PC-3 (cell line): ENCODE data around the gene SH3RF3. TPM values are rescaled to one million over a fixed set of nuclear protein-coding genes. Genes with fewer than 3 reads are reported as not detected.

Experiments used
- ATAC-seq: fragments of 200-7000 bp; cut with Tn5 transposase; 2 replicates; pipeline ENCODE4 v1.9.1; 2020; ENCODE audit warnings: mild to moderate bottlenecking, moderate library complexity
- Bru-seq: library from RNA; stranded (reverse); fragments of 400-500 nt; gene quantifications from one replicate; lab custom pipeline; 2021; lab: Mats Ljungman, UMichigan
- BruChase-seq, 2 experiments: library from RNA; stranded (reverse); fragments of 400-500 nt; gene quantifications; one replicate each; lab custom pipeline; 2021; lab: Mats Ljungman, UMichigan
- BruUV-seq: library from RNA; stranded (reverse); fragments of 400-500 nt; replicated peaks from 2 replicates; lab custom pipeline; 2021; lab: Mats Ljungman, UMichigan
- CTCF ChIA-PET: fragments of 300-600 bp; sonication (Branson Sonifier 250); formaldehyde crosslinking; loops from one replicate; lab custom pipeline; 2022; ENCODE audit warnings: antibody characterized with exemption; lab: Charles Lee
- POLR2A ChIA-PET: fragments of 300-600 bp; sonication (Branson Sonifier 250); formaldehyde crosslinking; loops from one replicate; lab custom pipeline; 2022; ENCODE audit warnings: antibody characterized with exemption; ENCODE audit not compliant: unreplicated experiment; lab: Charles Lee
- DNase-seq: peaks from one replicate; pipeline ENCODE4 v3.0.0-alpha.2; 2015
- H2AFZ ChIP-seq: fragments of 300-600 bp; sonication (generic); 2 replicates; pipeline ENCODE4 v1.6.0; 2016; ENCODE audit warnings: antibody characterized with exemption, low read length
- H3F3A ChIP-seq: fragments of 300-600 bp; sonication (generic); one replicate; pipeline ENCODE4 v1.6.0; 2017; ENCODE audit warnings: antibody characterized with exemption, low read length, control low read depth, mild to moderate bottlenecking; ENCODE audit not compliant: unreplicated experiment
- H3K27ac ChIP-seq: fragments of 300-600 bp; sonication (generic); 2 replicates; pipeline ENCODE4 v1.5.1; 2016; ENCODE audit warnings: mild to moderate bottlenecking, low read length
- H3K27me3 ChIP-seq: fragments of 300-600 bp; sonication (generic); 2 replicates; pipeline ENCODE4 v1.6.1; 2016; ENCODE audit warnings: low read length, mixed read lengths
- H3K36me3 ChIP-seq: fragments of 300-600 bp; sonication (generic); 2 replicates; pipeline ENCODE4 v1.6.1; 2016; ENCODE audit warnings: low read depth, mixed run types, low read length, mixed read lengths
- H3K4me1 ChIP-seq: fragments of 300-600 bp; sonication (generic); 2 replicates; pipeline ENCODE4 v1.5.1; 2016; ENCODE audit warnings: low read length; ENCODE audit not compliant: insufficient read depth
- H3K4me2 ChIP-seq: fragments of 300-600 bp; sonication (generic); 2 replicates; pipeline ENCODE4 v1.6.0; 2016; ENCODE audit warnings: low read length
- H3K4me3 ChIP-seq: fragments of 300-600 bp; sonication (generic); 2 replicates; pipeline ENCODE4 v1.5.1; 2016; ENCODE audit warnings: mild to moderate bottlenecking, low read length, mixed read lengths
- H3K79me2 ChIP-seq: fragments of 300-600 bp; sonication (generic); 2 replicates; pipeline ENCODE4 v1.6.1; 2017; ENCODE audit warnings: low read length, mixed read lengths
- H3K9ac ChIP-seq: fragments of 300-600 bp; sonication (generic); 2 replicates; pipeline ENCODE4 v1.6.0; 2016; ENCODE audit warnings: mild to moderate bottlenecking, low read length
- H3K9me2 ChIP-seq: fragments of 300-600 bp; sonication (generic); replicated peaks from 2 replicates; pipeline ENCODE4 v1.6.1; 2016; ENCODE audit warnings: mixed run types, low read length, mixed read lengths
- H3K9me3 ChIP-seq: fragments of 300-600 bp; sonication (generic); 2 replicates; pipeline ENCODE4 v1.6.1; 2016; ENCODE audit warnings: low read length, mixed read lengths
- H4K20me1 ChIP-seq: fragments of 300-600 bp; sonication (generic); 2 replicates; pipeline ENCODE4 v1.6.1; 2016; ENCODE audit warnings: low read length, mixed read lengths
- CTCF ChIP-seq: fragments of 300-600 bp; sonication (generic); conservative IDR thresholded peaks from 2 replicates; pipeline ENCODE4 v1.5.1; 2017; ENCODE audit warnings: antibody characterized with exemption, low read depth, mild to moderate bottlenecking, low read length
- EZH2 ChIP-seq: fragments of 300-600 bp; sonication (generic); IDR thresholded peaks from one replicate; pipeline ENCODE4 v1.6.1; 2017; ENCODE audit warnings: antibody characterized with exemption, mild to moderate bottlenecking, low read length; ENCODE audit not compliant: unreplicated experiment
- EZH2phosphoT487 ChIP-seq: fragments of 300-600 bp; sonication (generic); IDR thresholded peaks from 2 replicates; pipeline ENCODE4 v1.6.1; 2018; ENCODE audit warnings: mild to moderate bottlenecking, antibody characterized with exemption, low read length, borderline replicate concordance
- intact Hi-C: fragments of 100-400 bp; cut with micrococcal nuclease; formaldehyde crosslinking; loops from 2 replicates; pipeline ENCODE4 v1.9.0; 2023
- long read RNA-seq: library from polyadenylated mRNA; unstranded; transcript quantifications from one replicate; pipeline ENCODE4 v2.0.0, GENCODE V29; 2021; ENCODE audit not compliant: unreplicated experiment
- total RNA-seq: library from RNA; depleted of rRNA; stranded (reverse); fragments of >200 nt; gene quantifications from 2 replicates; pipeline ENCODE4 v1.2.3, GENCODE V29; 2014; rRNA removed

SH3RF3 gene
- total RNA-seq: 11.7 and 16.3 TPM in 2 replicates
- percentile 70 among the genes with signal in this experiment for Bru-seq, nascent RNA
- percentile 62 among the genes with signal in this experiment for BruChase-seq, experiment 1, labeled RNA remaining after a 6-hour chase
- percentile 67 among the genes with signal in this experiment for BruChase-seq, experiment 2, labeled RNA remaining after a 2-hour chase
- long read RNA-seq, partial matches to known transcripts: 45 of 51 reads
- long read RNA-seq, other reads (novel, unspliced or antisense): 6 of 51 reads

GRCh38 chr2:109128616-109129355 is at the start of gene SH3RF3:
SH3RF3 (plus strand) TSS chr2:109129205.
- TF ChIP-seq CTCF (no peak), EZH2phosphoT487 (no peak), EZH2 (no peak)
- POLR2A ChIA-PET: no interaction called here
- Histone ChIP-seq H3K79me2 (peaks cover 56% of the 10 kb centered on the region), H3K4me1 (peaks cover 47% of the 10 kb centered on the region), H3K27ac (peak within 1 kb of the TSS; percentile 12), H3K4me2 (peak within 1 kb of the TSS; percentile 95), H3K9me3 (no peaks in the 10 kb centered on the region), H3K9me2 (no peaks in the 10 kb centered on the region), H3F3A (peaks cover 9% of the 10 kb centered on the region), H2AFZ (peak within 1 kb of the TSS; percentile 87), H3K36me3 (no peaks in the 10 kb centered on the region), H3K27me3 (no peaks in the 10 kb centered on the region), H4K20me1 (peaks cover 36% of the 10 kb centered on the region), H3K9ac (peak within 1 kb of the TSS; percentile 75), H3K4me3 (peak within 1 kb of the TSS; percentile 91)
- DNase-seq: peak; percentile 50
- no TSS peak for BruUV-seq
- intact Hi-C loops: loop anchor here (1.0 to 10.0 kb wide), 6 partner anchors 80 to 382 kb away; no protein-coding TSS in a partner anchor
- CTCF ChIA-PET: no interaction called here
- peak; percentile 10 for ATAC-seq

DNA sequence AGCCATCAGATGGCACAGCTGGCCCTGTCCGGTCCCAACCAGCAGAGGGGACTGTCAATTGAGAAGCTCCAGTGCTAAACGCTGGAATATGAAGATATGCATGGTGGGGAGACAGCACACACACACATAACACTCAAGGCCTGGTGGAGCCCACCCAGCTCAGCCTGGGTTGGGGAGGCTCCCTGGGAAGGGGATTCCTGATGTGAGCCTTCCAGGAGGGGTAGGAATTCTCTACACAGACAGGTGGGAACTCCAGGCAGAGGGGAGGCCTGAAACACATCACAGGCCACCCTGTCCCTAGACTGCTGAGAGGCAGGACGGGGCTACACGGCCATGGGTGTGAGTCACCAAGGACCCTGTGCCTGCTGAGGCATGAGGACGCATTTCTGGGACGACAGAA is 49.4 kb upstream of the SH3RF3 start:
- H3K27ac ChIP-seq: no peak overlapping the region
- TF ChIP-seq EZH2phosphoT487 (no peak), EZH2 (no peak), CTCF (no peak)
- H2AFZ ChIP-seq: no peak overlapping the region
- no peaks in the 10 kb centered on the region for H3K4me1 ChIP-seq
- H3K9me3 ChIP-seq: no peaks in the 10 kb centered on the region
- no peaks in the 10 kb centered on the region for H3K36me3 ChIP-seq
- no peaks in the 10 kb centered on the region for H3K27me3 ChIP-seq
- ATAC-seq (no peak), DNase-seq (no peak)
- H3K9me2 ChIP-seq: no peaks in the 10 kb centered on the region
- no peak overlapping the region for H3K4me2 ChIP-seq
- no TSS peak for BruUV-seq
- H3F3A ChIP-seq: no peaks in the 10 kb centered on the region
- ChIA-PET POLR2A (no interaction called here), CTCF (no interaction called here)
- intact Hi-C loops: no loop called here
- no peak overlapping the region for H3K9ac ChIP-seq
- H4K20me1 ChIP-seq: no peaks in the 10 kb centered on the region
- no peak overlapping the region for H3K4me3 ChIP-seq
- no peaks in the 10 kb centered on the region for H3K79me2 ChIP-seq

DNA sequence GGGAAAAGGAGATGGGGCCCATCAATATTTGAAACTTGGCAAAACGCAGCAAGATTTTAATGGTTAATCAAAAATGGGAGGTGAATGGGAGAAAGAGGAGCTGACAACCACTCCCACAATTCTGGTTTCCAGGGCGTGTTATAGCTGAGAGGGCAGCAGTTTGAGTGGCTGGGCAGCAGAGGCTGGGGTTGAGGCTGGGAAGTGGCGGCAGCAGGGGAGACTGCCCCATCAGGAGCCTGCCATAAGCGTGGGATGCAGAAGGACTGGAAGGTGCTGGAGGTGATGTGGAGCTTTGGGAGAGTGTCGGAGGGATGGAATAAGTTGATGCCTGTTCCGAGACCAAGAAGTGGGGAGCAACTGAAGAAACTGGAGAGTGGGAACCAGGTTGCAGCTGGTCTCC is 48.9 kb upstream of the SH3RF3 start:
- ChIA-PET POLR2A (no interaction called here), CTCF (no interaction called here)
- H2AFZ ChIP-seq: no peak overlapping the region
- no TSS peak for BruUV-seq
- no peaks in the 10 kb centered on the region for H3K4me1 ChIP-seq
- ATAC-seq: no peak
- TF ChIP-seq EZH2phosphoT487 (no peak), CTCF (no peak), EZH2 (no peak)
- no peak overlapping the region for H3K9ac ChIP-seq
- no peak overlapping the region for H3K4me2 ChIP-seq
- H3K36me3 ChIP-seq: no peaks in the 10 kb centered on the region
- no peaks in the 10 kb centered on the region for H3K9me3 ChIP-seq
- no peaks in the 10 kb centered on the region for H3K79me2 ChIP-seq
- no peaks in the 10 kb centered on the region for H3F3A ChIP-seq
- H3K4me3 ChIP-seq: no peak overlapping the region
- intact Hi-C loops: no loop called here
- H3K27me3 ChIP-seq: no peaks in the 10 kb centered on the region
- H3K9me2 ChIP-seq: no peaks in the 10 kb centered on the region
- DNase-seq: no peak
- H3K27ac ChIP-seq: no peak overlapping the region
- H4K20me1 ChIP-seq: no peaks in the 10 kb centered on the region
